Endothelial cell of umbilical vein (primary cell): ENCODE data around the gene SLC7A8. TPM values are rescaled to one million over a fixed set of nuclear protein-coding genes. Genes with fewer than 3 reads are reported as not detected.

ENCODE experiments used
- BruUV-seq: library from RNA; stranded (reverse); fragments of 400-500 nt; replicated peaks from 2 replicates; lab custom pipeline; 2021; lab: Mats Ljungman, UMichigan
- CTCF ChIA-PET: fragments of 300-600, 350-600 bp; sonication (Branson Sonifier 250); formaldehyde crosslinking; loops from one replicate; lab custom pipeline; 2021; ENCODE audit warnings: antibody characterized with exemption, inconsistent platforms; lab: Charles Lee
- POLR2A ChIA-PET: fragments of 300-600, 350-600 bp; sonication (Branson Sonifier 250); formaldehyde crosslinking; loops from one replicate; lab custom pipeline; 2021; ENCODE audit warnings: antibody characterized with exemption, inconsistent platforms; lab: Charles Lee
- DNase-seq: peaks from one replicate; pipeline ENCODE4 v3.0.0-alpha.2; 2011; ENCODE audit warnings: low read depth, low spot score
- FAIRE-seq: peaks from 2 replicates; lab custom pipeline; 2011; peaks lifted over from hg19 to GRCh38; lab: Jason Lieb, UNC
- H2AFZ ChIP-seq: 2 replicates; pipeline ENCODE4 v1.6.0; 2012; ENCODE audit warnings: low read depth, low read length, control low read depth, inconsistent platforms
- H3K27ac ChIP-seq: 2 replicates; pipeline ENCODE4 v1.5.1; 2011; ENCODE audit warnings: low read depth, mild to moderate bottlenecking, control low read depth, low read length, moderate library complexity; ENCODE audit not compliant: insufficient read depth
- H3K27me3 ChIP-seq, 2 experiments: 2 replicates each; pipeline versions ENCODE4 v1.6.0 to v1.6.1; 2011; ENCODE audit warnings: low read length in 2 of 2, mixed read lengths in 1 of 2; ENCODE audit not compliant: control insufficient read depth in 2 of 2, insufficient read depth in 2 of 2
- H3K36me3 ChIP-seq, 2 experiments: 2 replicates in 1 of 2; 3 replicates in 1 of 2; pipeline ENCODE4 v1.5.1; 2011; ENCODE audit warnings: low read length in 2 of 2, mild to moderate bottlenecking in 1 of 2, moderate library complexity in 1 of 2; ENCODE audit not compliant: control insufficient read depth in 2 of 2, insufficient read depth in 2 of 2; ENCODE audit errors: extremely low read depth in 1 of 2
- H3K4me1 ChIP-seq: 3 replicates; pipeline ENCODE4 v1.5.1; 2011; ENCODE audit warnings: mild to moderate bottlenecking, low read length; ENCODE audit not compliant: control insufficient read depth, insufficient read depth; ENCODE audit errors: extremely low read depth
- H3K4me2 ChIP-seq: 2 replicates; pipeline ENCODE4 v1.6.1; 2011; ENCODE audit warnings: low read length, control low read depth, mixed read lengths; ENCODE audit not compliant: insufficient read depth
- H3K4me3 ChIP-seq, 3 experiments: fragments of 200-600 bp in 1 of 3; sonication (generic), shearing (Covaris generic) in 1 of 3; replicated peaks in 1 of 3; 2 replicates each; pipeline ENCODE4 v1.5.1; 2011 to 2016; ENCODE audit warnings: control low read depth in 3 of 3, low read length in 3 of 3, mild to moderate bottlenecking in 2 of 3, inconsistent platforms in 1 of 3, low read depth in 1 of 3, moderate library complexity in 1 of 3; ENCODE audit not compliant: insufficient read depth in 1 of 3
- H3K79me2 ChIP-seq: 2 replicates; pipeline ENCODE4 v1.6.0; 2012; ENCODE audit warnings: low read length, inconsistent platforms; ENCODE audit not compliant: control insufficient read depth, insufficient read depth
- H3K9ac ChIP-seq: replicated peaks from 2 replicates; pipeline ENCODE3; 2011; ENCODE audit warnings: low read length, control low read depth; ENCODE audit not compliant: insufficient read depth; ENCODE audit errors: extremely low read depth
- H3K9me1 ChIP-seq: replicated peaks from 3 replicates; pipeline ENCODE4 v1.6.0; 2011; ENCODE audit warnings: mild to moderate bottlenecking, low read length; ENCODE audit not compliant: control insufficient read depth, insufficient read depth; ENCODE audit errors: extremely low read depth
- H3K9me3 ChIP-seq: replicated peaks from 2 replicates; pipeline ENCODE4 v1.5.1; 2012; ENCODE audit warnings: low read length, inconsistent platforms; ENCODE audit not compliant: control insufficient read depth, insufficient read depth
- H4K20me1 ChIP-seq: replicated peaks from 2 replicates; pipeline ENCODE3; 2011; ENCODE audit warnings: mild to moderate bottlenecking, low read length; ENCODE audit not compliant: control insufficient read depth, insufficient read depth; ENCODE audit errors: extremely low read depth
- EZH2 ChIP-seq: IDR thresholded peaks from 2 replicates; pipeline ENCODE4 v1.6.1; 2012; ENCODE audit warnings: borderline replicate concordance, low read depth, mild to moderate bottlenecking, moderate library complexity, low read length, inconsistent platforms; ENCODE audit not compliant: severe bottlenecking
- FOS ChIP-seq: IDR thresholded peaks from 2 replicates; pipeline ENCODE4 v1.6.1; 2011; ENCODE audit warnings: mild to moderate bottlenecking, low read length, moderate library complexity, borderline replicate concordance; ENCODE audit not compliant: insufficient read depth
- GATA2 ChIP-seq: IDR thresholded peaks from 2 replicates; pipeline ENCODE4 v1.7.0; 2011; ENCODE audit warnings: low read depth, mild to moderate bottlenecking, moderate library complexity, mixed read lengths, low read length; ENCODE audit not compliant: insufficient read length, insufficient read depth
- JUN ChIP-seq: IDR thresholded peaks from 2 replicates; pipeline ENCODE4 v1.6.1; 2011; ENCODE audit warnings: borderline replicate concordance, low read depth; ENCODE audit not compliant: insufficient read length, insufficient read depth
- MYC ChIP-seq: IDR thresholded peaks from one replicate; pipeline ENCODE4 v1.6.1; 2011; ENCODE audit warnings: mild to moderate bottlenecking, low read depth, low read length
- POLR2A ChIP-seq: IDR thresholded peaks from 2 replicates; pipeline ENCODE4 v1.6.1; 2012; ENCODE audit warnings: low read depth, mild to moderate bottlenecking, control low read depth, low read length
- POLR2AphosphoS5 ChIP-seq: IDR thresholded peaks from 2 replicates; pipeline ENCODE4 v1.6.1; 2012; ENCODE audit warnings: low read depth, mild to moderate bottlenecking, control low read depth, low read length, moderate library complexity; ENCODE audit not compliant: insufficient read depth
- dilution Hi-C: fragments of 300-500 bp; cut with MboI; formaldehyde crosslinking; loops from one replicate; pipeline ENCODE4 v1.15.0; 2019; ENCODE audit warnings: low sequenced_read_pairs; ENCODE audit not compliant: extremely low pct_ligation_motif_present
- intact Hi-C: fragments of 100-400 bp; cut with micrococcal nuclease; formaldehyde crosslinking; loops from one replicate; pipeline ENCODE4 v1.10.0; 2022
- polyA plus RNA-seq, 4 experiments: library from polyadenylated mRNA; depleted of rRNA in 3 of 4; stranded (reverse) in 3 of 4; unstranded in 1 of 4; fragments of >200 nt; gene quantifications; 2 replicates each; pipeline versions ENCODE4 v1.2.1 to v1.2.3, GENCODE V29; 2011 to 2012; ENCODE audit warnings: missing spikeins in 1 of 4
- total RNA-seq: library from RNA; stranded (reverse); gene quantifications from 2 replicates; pipeline ENCODE4 v1.2.3, GENCODE V29; 2021
- TF ChIP-seq, protein P1 (sequence below), 2 donors: IDR thresholded peaks; 1 replicate in 1 of 2; 2 replicates in 1 of 2; pipeline ENCODE4 v1.5.1; 2011; ENCODE audit warnings: low read length in 2 of 2, mild to moderate bottlenecking in 2 of 2, moderate library complexity in 2 of 2, control low read depth in 1 of 2, inconsistent platforms in 1 of 2, low read depth in 1 of 2; ENCODE audit not compliant: insufficient read depth in 1 of 2; ENCODE audit errors: extremely low read depth in 1 of 2
- TF ChIP-seq, protein P2 (sequence below): IDR thresholded peaks from 2 replicates; pipeline ENCODE4 v1.6.1; 2011; ENCODE audit not compliant: insufficient read depth, insufficient read length

The SLC7A8 gene
- total and polyA plus RNA-seq, 2 donors (not counting 3 experiments of a cell fraction or from before 2014, with no cell fraction given) = 0.76 to 1.1 TPM

DNA sequence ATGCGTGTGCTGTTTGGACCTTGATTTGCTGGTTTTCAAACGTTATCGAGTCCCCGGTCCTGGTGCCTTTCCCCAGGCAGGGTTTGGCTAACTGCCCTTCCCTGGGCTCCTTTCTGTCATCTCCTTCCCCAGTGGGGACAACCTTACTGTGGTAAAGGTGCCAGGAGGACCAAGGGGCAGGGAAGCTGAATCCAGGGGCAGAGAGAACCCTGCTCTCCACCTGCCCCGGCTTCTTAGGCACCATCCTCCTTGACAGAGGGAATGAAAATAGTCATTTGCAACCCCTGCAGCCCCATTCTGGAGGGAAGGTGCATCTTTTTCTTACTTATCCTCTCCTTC is 69.4 kb downstream of the SLC7A8 start:
- dilution Hi-C loops = no loop called here
- ChIA-PET POLR2A (no interaction called here), CTCF (interaction anchor here (0.5 to 6.7 kb wide), 4 partner anchors 37 to 185 kb away, joined by 3 to 88 read pairs (median 36); no protein-coding TSS in a partner anchor)
- H3K27me3 ChIP-seq = peaks cover 9 to 10% of the 10 kb centered on the region in 2 experiments
- no peaks in the 10 kb centered on the region for H3K79me2 ChIP-seq
- H4K20me1 ChIP-seq = no peaks in the 10 kb centered on the region
- no peak overlapping the region for H3K4me2 ChIP-seq
- BruUV-seq = no TSS peak
- no peak for DNase-seq
- H3K9ac ChIP-seq = no peak overlapping the region
- no peaks in the 10 kb centered on the region for H3K9me3 ChIP-seq
- no peak for FAIRE-seq
- H3K27ac ChIP-seq = no peak overlapping the region
- no peak overlapping the region for H3K4me3 ChIP-seq
- TF ChIP-seq GATA2 (no peak), JUN (no peak), POLR2A (no peak)
- TF ChIP-seq, protein P1, sequence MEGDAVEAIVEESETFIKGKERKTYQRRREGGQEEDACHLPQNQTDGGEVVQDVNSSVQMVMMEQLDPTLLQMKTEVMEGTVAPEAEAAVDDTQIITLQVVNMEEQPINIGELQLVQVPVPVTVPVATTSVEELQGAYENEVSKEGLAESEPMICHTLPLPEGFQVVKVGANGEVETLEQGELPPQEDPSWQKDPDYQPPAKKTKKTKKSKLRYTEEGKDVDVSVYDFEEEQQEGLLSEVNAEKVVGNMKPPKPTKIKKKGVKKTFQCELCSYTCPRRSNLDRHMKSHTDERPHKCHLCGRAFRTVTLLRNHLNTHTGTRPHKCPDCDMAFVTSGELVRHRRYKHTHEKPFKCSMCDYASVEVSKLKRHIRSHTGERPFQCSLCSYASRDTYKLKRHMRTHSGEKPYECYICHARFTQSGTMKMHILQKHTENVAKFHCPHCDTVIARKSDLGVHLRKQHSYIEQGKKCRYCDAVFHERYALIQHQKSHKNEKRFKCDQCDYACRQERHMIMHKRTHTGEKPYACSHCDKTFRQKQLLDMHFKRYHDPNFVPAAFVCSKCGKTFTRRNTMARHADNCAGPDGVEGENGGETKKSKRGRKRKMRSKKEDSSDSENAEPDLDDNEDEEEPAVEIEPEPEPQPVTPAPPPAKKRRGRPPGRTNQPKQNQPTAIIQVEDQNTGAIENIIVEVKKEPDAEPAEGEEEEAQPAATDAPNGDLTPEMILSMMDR (IDR thresholded peaks at IDR 0.05; ENCODE audit: extremely low read depth in 1 of 2, insufficient read depth in 1 of 2, low read depth in 1 of 2, low read length in 2 of 2) = no peak
- no peaks in the 10 kb centered on the region for H3K36me3 ChIP-seq
- peaks cover 13% of the 10 kb centered on the region for H3K4me1 ChIP-seq
- intact Hi-C loops = no loop called here
- no peaks in the 10 kb centered on the region for H3K9me1 ChIP-seq
- no peak overlapping the region for H2AFZ ChIP-seq

DNA sequence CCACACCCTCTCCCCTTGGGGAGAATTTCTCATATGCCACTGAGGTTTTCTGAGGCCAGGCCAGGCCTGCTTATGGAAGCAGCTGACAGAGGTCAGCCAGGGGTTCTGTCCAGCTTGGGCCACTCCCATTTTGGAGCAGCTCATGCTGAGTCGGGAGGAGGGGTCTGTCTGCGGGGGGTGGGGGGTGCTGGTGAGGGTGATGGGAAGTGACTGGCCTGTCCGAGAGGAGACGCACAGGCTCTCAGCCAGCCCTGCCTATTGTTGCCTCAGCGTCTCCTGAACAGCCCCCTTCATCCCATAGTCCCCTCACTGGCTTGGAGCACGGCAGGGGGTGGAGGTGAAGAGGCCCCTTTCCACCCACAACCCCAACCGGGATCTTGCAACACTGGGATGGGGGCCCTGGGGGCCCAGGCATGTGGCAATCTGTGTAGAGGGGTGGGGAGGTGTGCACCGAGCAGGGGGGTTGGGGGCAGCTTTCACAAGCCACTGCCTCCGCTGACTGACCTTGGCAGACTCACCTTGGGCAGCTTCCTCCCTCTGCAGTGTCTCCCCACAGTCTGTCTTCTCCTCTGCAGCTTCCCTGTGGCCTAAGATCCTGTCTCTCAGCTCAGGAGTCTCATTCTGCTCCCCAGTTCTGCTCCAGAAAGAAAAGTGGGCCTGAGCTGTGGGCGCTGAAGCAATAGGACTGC is 69.9 kb downstream of the SLC7A8 start:
- FAIRE-seq = no peak
- dilution Hi-C loops = no loop called here
- TF ChIP-seq POLR2A (no peak), FOS (no peak), POLR2AphosphoS5 (no peak), EZH2 (no peak), MYC (no peak), JUN (no peak), GATA2 (no peak)
- TF ChIP-seq, protein P1 (IDR thresholded peaks at IDR 0.05; ENCODE audit: extremely low read depth in 1 of 2, insufficient read depth in 1 of 2, low read depth in 1 of 2, low read length in 2 of 2) = no peak
- TF ChIP-seq, protein P2, sequence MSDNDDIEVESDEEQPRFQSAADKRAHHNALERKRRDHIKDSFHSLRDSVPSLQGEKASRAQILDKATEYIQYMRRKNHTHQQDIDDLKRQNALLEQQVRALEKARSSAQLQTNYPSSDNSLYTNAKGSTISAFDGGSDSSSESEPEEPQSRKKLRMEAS = no peak
- Histone ChIP-seq H3K4me1 (peaks cover 13% of the 10 kb centered on the region), H3K4me2 (no peak overlapping the region), H3K27me3 (peaks cover 9 to 10% of the 10 kb centered on the region in 2 experiments), H3K79me2 (no peaks in the 10 kb centered on the region), H3K9me1 (no peaks in the 10 kb centered on the region), H3K4me3 (no peak overlapping the region), H4K20me1 (no peaks in the 10 kb centered on the region), H3K9me3 (no peaks in the 10 kb centered on the region), H3K9ac (no peak overlapping the region), H2AFZ (no peak overlapping the region), H3K27ac (no peak overlapping the region), H3K36me3 (no peaks in the 10 kb centered on the region)
- ChIA-PET POLR2A (no interaction called here), CTCF (interaction anchor here (0.6 to 6.7 kb wide), 5 partner anchors 36 to 126 kb away, joined by 3 to 141 read pairs (median 69); no protein-coding TSS in a partner anchor)
- intact Hi-C loops = no loop called here
- no TSS peak for BruUV-seq
- DNase-seq = no peak
